Activated CD8-positive, alpha-beta memory T cell treated with anti-CD3 and anti-CD28 coated beads, Interleukin-2, amount 50 U/mL, for 1 hour (primary cell): ENCODE measurements around the gene METTL25B.
"Not testable (repeated sequence)": the region's sequence is repeated elsewhere in the genome, so short reads cannot be mapped to it uniquely, and the experiment has no call there.

Experiments
- DNase-seq: peaks from one replicate; pipeline ENCODE4 v3.0.0-alpha.2; 2020; ENCODE audit errors: extremely low read depth

The METTL25B gene

DNA sequence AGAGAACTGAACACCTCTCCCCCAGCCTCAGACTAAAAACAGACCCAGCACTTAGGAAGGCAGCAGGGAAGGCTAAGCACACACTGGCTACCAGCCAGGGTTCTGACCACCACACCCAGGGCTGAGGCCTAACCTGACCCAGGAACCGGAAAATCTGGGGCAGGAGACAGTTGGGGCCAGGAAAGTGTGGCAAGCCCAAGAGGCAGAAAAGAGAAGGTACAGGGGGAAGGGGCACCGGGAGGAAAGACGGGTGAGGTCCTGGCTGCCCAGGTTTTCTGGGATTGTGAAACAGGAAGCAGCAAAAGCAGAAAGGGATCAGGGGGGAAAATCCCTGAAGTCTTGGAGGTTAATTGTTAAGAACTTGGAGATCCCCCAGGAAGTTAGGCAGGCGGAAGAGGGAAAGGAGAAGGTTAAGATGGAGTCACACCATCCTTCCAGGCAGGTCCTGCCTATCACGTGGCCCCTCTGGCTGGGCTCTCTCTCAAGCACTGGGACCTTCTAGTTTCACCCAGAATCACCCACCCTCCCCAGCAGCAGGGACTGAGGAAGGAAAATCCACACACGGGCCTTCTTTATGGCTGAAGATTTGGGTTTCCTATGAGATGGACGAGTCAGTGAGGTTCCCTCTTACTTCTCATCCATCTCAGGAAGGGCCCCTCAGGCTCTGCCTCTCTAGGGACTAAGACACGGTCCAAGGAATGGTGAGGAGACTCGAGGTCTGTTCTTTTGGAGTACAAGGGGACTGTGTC is 20.6 kb downstream of the METTL25B start:
- no peak for DNase-seq

DNA sequence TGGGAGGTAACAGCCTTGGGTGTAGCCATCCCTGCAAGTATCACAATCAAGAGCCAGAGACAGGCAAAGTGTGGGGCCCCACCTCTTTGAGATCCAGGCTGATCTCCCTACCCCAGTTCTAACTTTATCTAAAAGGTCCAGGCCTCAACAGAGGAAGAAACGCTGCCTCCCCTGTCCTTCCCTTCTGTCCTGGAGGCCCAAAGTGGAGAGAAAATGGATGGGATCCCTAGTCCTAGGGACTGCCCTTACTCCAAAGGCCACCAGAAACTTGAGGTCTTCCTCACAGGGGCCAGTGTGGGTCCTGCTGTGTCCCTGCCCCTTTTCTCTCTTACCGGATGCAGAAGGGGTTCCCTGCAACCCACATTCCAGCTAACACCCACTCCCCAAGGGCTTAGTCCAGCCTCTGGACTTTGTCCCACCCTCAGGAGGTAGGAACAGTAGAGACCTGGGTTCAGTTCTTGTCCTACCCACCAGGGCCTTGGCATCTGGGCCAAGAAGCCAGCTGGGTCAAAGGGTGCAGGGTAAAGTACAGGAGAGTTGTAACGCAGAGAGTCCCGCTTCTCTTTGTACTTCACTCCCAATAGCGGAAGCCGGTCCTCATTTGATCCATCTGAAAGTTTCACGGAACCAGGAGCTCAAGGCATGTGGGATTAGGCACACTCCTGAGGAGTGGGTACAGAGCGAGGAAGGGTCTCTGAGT is 21.3 kb downstream of the METTL25B start:
- no peak for DNase-seq

GRCh38 chr1:156750191-156750672 is 22.0 kb downstream of the METTL25B start:
- no peak for DNase-seq

- DNase-seq = no peak
Observed at GRCh38 chr1:156750711-156751450, 22.6 kb downstream of the METTL25B start.

GRCh38 chr1:156751451-156751756 is 23.1 kb downstream of the METTL25B start, which contains the start of gene HDGF:
TSS of gene HDGF (minus strand) at chr1:156751675. CDS start at chr1:156751429, 246 bp downstream.
- DNase-seq = no peak

DNA sequence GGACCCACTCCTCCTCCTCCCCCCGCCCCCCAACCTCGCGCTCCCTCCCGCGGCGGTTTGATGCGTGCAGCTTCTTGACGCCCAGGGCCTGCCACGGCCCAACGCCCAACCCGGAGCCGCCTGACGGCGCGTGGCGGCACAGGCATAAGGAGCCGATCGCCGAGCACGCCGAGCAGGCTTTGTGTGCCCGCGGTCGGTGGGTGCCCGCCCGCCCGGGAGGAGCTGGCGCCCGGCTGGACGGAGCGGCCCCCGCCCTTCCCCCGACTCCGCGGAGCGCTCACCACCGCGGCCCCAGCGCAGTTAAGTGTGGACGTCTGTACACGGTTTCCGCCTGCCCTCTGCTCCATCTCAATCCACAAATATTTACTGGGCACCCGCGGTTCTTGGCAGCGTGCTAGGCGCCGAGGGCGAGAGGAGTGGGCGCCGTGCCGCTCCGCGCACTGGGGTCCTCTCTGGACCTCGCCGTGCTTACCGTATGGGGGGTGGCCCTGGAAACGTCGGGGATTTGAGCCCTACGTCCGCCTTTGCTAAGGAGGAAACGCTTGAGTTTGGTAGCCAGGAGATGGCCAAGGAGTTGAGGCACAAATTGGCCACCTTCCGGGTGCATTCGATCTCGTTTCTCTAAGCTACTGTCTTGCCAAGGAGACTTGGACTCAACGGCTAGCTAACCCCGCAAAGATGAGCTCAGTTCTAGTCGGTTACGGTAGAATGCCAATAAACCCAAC is 23.6 kb downstream of the METTL25B start:
- peak; percentile 90 for DNase-seq

GRCh38 chr1:156752843-156753482 is 24.7 kb downstream of the METTL25B start:
- DNase-seq = no peak

DNA sequence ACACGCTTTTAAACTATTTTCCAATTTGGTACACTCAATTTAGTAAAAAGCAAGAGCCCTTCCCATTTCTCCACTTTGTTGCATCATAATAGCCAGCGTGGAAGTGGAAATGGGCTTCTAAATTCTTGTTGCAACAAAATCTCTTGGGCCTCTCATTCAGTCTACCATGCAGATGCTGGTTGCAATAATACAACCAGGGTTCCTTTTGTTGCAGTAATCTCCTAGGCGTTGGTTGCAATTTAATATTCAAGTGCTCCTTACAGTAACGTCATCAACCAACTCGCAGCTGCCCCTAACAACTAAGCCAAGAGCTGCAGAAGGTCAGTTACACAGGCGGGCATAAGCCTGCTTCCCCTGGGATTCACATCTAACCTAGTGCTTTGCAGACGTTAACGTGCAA is 25.9 kb downstream of the METTL25B start:
- DNase-seq = no peak

DNA sequence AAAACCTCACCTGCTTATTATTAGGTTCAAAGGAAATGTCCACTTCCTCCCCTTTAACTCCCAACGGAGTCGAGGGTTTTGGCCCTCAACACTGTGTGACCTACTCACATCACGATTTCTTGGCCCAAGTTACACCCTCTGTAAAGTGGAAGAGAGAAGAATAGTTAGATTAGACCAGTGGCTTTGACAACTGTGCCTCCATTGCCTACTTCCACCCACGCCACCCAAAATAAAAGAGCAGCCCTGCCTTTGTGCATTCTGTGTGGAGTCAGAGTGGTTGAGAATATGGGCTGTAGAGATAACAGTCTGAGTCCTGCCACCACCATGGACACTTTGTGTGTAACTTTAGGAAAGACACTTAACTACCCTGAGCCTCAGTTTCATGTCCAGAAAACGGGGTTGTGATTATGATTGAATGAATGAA is 27.3 kb downstream of the METTL25B start:
- no peak for DNase-seq

GRCh38 chr1:156756355-156756754 is 28.1 kb downstream of the METTL25B start:
- DNase-seq = no peak

DNA sequence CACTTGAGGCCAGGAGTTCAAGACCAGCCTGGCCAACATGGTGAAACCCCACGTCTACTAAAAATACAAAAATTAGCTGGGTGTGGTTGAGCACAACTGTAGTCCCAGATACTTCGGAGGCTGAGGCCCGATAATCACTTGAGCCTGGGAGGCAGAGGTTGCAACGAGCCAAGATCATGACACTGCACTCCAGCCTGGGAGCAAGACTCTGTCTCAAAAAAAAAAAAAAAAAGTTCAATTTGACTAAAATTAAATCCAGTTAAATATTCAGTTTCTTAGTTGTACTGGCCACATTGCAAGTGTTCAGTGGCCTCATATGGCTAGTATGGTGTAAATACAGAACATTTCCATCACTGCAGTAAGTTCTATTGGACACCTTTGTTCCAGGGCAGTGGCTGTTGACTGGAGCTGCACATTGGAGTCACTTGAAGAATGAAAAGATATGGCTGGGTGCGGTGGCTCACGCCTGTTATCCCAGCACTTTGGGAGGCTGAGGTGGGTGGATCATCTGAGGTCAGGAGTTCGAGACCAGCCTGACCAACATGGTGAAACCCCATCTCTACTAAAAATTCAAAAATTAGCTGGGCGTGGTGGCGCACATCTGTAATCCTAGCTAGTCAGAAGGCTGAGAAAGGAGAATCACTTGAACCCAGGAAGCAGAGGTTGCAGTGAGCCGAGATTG is 29.4 kb downstream of the METTL25B start:
- not testable (repeated sequence) for DNase-seq

DNA sequence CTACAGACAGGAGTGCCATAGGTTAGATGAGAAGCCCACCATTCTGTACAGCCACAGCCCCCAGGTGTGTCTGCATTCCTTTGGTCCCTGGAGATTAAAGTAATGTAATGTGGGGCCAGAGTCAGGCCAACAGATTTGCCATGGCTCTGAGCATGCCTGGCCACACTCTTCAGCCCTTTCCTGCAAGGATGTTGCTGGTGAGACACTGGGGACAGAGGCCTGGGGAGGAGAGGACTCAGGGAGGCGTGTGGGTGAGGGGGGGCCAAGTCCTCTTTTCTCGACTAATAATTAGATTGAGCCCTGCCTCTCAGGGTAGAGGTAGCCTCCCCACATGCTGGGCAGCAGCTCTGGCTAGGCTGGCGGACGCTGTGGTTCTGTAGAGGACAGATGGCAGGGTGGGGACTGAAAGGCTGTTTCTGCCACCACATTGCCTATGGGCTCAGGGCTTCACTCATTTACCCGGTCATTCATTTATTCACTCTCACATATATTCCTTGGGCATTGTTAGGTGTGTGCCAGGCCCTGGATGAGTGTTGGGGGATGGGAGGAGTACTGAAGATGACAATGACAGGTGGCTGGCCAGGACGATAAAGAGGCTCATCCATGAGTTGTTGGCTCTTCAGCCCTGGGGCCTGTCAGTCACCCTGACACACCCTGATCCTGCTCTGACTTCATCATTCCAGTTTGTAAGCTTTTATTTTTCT is 32.0 kb downstream of the METTL25B start:
- no peak for DNase-seq

DNA sequence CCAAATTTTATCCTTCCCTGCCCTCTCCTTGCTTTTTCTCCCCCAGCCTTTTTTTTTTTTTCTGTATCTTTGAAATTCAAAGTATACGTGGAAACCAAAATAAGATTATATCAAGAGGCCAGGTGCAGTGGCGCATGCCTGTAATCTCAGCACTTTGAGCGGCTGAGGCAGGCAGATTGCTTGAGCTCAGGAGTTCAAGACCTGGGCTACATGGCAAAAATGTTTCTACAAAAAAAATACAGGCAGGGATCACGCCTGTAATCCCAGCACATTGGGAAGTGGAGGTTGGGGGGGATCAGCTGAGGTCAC is 32.5 kb downstream of the METTL25B start:
- no peak for DNase-seq

- DNase-seq = not testable (repeated sequence)
Observed at GRCh38 chr1:156765136-156765535, 36.9 kb downstream of the METTL25B start.

DNA sequence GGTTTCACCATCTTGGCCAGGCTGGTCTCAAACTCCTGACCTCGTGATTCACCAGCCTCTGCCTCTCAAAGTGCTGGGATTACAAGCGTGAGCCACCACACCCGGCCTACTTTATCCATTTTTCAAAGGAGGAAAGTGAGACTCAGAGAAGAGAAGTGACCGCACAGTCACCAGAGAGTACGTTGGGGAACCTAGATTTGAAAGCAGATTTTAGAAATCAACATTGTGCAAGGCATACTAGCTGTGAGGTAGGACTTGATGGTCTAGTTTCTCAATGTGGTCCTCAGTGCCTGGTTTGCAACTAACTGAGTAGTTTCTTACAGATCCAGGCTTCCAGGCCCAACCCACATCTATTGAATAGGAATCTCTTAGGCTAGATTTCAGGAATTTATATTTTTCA is 37.4 kb downstream of the METTL25B start:
- no peak for DNase-seq

- no peak for DNase-seq
Observed at GRCh38 chr1:156766298-156767100, 38.2 kb downstream of the METTL25B start.

DNA sequence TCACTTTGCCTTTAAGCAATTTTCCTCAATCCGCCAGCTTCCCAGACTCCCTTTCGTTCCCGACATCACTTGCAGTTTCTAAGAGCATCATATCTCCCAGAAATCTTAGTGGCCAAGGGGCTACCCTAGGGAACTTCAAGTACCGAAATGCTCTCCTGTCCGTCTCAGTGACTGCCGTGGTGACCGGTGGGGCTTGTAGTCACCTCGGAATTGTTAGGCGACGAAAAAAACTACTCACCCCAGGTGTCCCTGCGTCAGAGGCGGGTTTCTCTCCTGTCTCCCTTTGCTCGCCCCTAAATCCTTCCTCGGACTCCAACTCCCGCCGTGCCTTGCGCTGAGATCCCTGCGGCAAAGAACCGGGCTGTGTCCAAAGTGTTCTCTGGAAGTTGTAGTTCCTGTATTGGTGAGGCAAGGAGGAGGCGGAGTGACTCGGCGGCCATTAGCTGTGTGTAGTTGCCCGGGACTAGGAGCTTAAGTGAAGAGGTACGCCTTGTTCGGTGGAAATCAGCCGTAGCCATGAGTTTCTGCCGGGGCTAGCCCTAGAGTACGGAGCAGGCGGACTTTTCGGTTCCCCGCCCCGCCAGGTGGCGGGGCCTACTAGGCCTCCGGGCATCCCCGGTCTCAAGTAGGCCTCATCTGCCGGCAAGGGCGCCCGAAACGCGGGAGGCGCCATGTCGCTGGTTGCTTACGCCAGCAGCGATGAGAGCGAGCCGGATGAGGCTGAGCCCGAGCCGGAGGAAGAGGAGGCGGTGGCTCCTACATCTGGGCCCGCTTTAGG is 39.0 kb downstream of the METTL25B start, which contains the start of gene PRCC:
Gene PRCC (plus strand): TSS at position 435 of the 778 bp plus-strand sequence. CDS start 237 bp downstream, at position 672.
- DNase-seq = peak; percentile 98

DNA sequence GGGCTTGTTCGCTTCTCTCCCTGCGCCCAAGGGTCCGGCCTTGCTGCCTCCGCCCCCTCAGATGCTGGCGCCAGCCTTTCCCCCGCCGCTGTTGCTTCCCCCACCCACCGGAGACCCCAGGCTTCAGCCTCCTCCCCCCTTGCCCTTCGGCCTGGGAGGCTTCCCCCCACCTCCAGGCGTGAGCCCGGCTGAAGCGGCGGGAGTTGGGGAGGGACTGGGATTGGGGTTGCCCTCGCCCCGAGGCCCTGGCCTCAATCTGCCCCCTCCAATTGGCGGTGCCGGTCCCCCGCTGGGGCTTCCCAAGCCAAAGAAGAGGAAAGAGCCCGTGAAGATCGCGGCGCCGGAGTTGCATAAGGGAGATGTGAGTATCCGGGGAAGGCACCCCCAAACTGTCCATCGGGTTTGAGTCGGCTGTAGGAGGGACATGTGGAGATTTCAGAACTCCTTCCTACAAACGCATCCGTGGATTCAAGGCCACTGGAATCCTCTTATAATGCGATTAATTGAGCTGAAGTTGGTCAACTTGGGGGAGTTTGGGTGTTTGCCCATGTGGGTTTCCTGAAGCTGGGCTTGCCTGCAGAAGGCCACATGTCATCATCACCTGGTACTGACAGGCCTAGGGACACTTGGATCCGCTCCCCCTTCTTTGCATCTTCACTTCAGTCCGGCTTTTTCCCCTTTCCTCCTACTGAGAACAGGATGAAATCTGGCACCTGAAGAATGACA is 39.8 kb downstream of the METTL25B start:
- no peak for DNase-seq
